GM10266 (cell line): ENCODE results near the gene MSH5.
"Not testable (repeated sequence)": the region's sequence is repeated elsewhere in the genome, so short reads cannot be mapped to it uniquely, and the experiment has no call there.

Source experiments
- DNase-seq: peaks from one replicate; pipeline ENCODE4 v3.0.0; 2012; ENCODE audit errors: extremely low spot score
- TF ChIP-seq, protein P1 (sequence below): IDR thresholded peaks from 2 replicates; pipeline ENCODE4 v1.5.1; 2012; ENCODE audit warnings: mild to moderate bottlenecking, low read depth; ENCODE audit not compliant: control insufficient read depth, insufficient read depth; ENCODE audit errors: missing control alignments

Gene MSH5

DNA sequence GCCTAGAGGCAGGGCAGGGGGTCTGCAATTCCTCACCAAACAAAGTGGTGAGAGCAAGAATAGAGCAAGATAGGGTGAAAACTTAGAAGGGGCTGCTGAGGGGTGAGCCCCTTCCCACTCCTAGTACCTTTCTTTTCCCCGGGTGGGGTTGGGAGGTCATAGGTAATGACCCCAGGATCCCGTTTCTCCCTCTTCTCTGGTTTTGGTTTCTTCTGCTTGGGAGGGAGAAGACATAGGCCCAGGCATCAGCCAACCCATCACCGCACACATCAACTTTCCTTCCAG is 52.2 kb downstream of the MSH5 start:
- no peak for DNase-seq
- TF ChIP-seq, protein P1, sequence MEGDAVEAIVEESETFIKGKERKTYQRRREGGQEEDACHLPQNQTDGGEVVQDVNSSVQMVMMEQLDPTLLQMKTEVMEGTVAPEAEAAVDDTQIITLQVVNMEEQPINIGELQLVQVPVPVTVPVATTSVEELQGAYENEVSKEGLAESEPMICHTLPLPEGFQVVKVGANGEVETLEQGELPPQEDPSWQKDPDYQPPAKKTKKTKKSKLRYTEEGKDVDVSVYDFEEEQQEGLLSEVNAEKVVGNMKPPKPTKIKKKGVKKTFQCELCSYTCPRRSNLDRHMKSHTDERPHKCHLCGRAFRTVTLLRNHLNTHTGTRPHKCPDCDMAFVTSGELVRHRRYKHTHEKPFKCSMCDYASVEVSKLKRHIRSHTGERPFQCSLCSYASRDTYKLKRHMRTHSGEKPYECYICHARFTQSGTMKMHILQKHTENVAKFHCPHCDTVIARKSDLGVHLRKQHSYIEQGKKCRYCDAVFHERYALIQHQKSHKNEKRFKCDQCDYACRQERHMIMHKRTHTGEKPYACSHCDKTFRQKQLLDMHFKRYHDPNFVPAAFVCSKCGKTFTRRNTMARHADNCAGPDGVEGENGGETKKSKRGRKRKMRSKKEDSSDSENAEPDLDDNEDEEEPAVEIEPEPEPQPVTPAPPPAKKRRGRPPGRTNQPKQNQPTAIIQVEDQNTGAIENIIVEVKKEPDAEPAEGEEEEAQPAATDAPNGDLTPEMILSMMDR, result no peak

- no peak for DNase-seq
These were observed 53.0 kb downstream of the MSH5 start for GRCh38 chr6:31792761-31793171.

GRCh38 chr6:31793927-31794245 is 54.1 kb downstream of the MSH5 start:
- not testable (repeated sequence) for DNase-seq

More at GRCh38 chr6:31792761-31793171, 53.0 kb downstream of the MSH5 start:
- TF ChIP-seq, protein P1, result no peak

DNA sequence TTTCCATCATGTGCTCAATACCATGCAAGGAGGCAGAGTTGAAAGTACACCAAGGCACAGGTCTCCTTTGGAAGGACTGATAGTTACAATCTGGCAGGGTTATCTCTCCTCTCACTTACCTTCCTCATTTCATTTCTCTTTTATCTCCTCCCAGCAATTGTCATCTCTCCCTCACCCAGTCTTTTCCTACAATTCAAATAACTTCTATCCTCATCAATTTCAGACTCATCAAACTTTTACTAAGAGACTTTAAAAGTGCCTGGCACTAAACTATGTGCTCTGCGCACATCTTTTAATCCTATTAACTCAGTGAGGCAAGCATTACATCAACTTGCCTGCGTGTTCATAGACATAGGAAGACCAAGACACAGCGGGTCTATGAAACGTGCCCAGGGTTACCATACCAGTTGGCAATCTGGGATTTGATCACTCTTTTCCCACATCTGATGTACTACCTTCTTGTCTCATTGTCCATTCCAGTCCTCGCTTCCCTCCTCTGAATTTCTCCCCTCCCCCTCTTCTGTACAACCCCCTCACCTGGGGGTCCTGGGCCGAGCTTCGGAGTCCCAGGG is 54.6 kb downstream of the MSH5 start:
- TF ChIP-seq, protein P1, result no peak
- DNase-seq, result no peak

- TF ChIP-seq, protein P1, result no peak
- DNase-seq, result peak; percentile 68
These were observed 55.2 kb downstream of the MSH5 start for GRCh38 chr6:31794866-31795615.

- DNase-seq, result peak; percentile 98
- TF ChIP-seq, protein P1, result peak; percentile 93
These were observed 56.0 kb downstream of the MSH5 start, which contains the start of gene VARS1 for GRCh38 chr6:31795616-31796298. VARS1 (minus strand) TSS chr6:31795752; CDS start chr6:31795217, 535 bp downstream.

- TF ChIP-seq, protein P1, result no peak
- no peak for DNase-seq
These were observed 57.2 kb downstream of the MSH5 start for GRCh38 chr6:31796993-31797385.
